RPMI8226 (cell line): ENCODE measurements around the gene TOP1.
"Not testable (repeated sequence)": the region's sequence is repeated elsewhere in the genome, so short reads cannot be mapped to it uniquely, and the experiment has no call there.

Source experiments
- DNase-seq: peaks from one replicate; pipeline ENCODE4 v3.0.0-alpha.2; 2015

TOP1 gene

DNA sequence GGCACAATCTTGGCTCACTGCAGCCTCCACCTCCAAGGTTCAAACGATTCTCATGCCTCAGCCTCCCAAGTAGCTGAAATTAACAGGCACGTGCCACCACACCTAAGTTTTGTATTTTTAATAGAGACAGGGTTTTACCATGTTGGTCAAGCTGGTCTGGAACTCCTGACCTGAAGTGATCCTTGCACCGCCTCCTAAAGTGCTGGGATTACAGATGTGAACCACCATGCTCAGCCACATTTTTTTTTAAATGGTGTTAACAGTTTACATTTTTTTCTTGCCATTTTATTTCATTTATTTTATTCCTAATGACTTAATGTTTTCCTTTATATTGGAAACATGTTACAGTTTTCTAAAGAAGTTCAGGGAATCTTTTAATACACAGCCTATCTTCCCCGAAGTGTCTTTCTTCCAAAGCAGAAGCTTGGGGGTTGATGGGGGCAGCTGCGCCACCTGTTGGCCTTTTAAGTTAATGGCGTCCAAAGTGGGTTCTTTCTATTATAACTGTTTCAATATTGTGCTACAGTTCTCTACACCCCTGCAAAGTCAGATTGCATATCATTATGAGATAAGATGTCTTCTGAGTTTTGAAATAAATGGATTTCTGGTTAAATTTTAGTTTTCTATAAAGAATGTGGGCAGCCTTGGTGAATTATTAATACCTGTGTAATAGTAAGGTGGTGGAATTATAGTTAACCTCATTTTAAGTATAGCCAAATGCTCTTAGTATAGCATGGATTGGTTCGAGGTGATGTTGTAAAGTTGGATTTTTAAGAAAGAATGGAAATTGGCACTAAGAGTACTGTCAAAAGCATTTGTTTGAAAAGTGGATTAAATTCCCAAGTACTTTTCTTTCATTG, 66.7 kb downstream of the TOP1 start:
- peak; percentile 54 for DNase-seq

DNA sequence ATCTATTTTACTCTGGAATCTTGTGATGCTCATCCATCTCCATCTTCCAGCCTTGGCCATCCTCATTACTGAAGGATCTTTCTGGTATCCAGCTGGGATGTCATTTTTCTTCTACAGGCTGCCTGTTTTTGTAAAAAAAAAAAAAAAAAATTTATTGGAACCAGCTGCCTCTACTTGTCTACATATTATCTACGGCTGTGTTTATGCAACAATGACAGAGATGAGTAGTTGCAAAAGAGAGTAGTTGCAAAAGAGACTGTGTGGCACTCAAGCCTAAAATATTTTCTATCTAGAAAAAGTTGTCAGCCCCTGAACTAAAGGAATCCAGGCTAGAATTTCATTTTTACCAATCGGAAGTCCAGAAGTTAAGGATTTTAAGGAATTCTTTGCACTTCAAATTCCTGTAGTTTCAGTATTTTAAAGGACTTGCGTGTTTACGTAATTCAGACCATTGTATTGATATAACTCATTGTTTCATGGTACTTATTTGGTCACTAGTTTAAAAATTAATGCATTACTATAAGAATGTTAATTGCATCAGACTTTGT, 70.2 kb downstream of the TOP1 start:
- no peak for DNase-seq

- no peak for DNase-seq
Observed at GRCh38 chr20:41100001-41100480, 71.4 kb downstream of the TOP1 start.

GRCh38 chr20:41101660-41102059, 73.0 kb downstream of the TOP1 start:
- no peak for DNase-seq

- no peak for DNase-seq
Observed at GRCh38 chr20:41108531-41108930, 79.9 kb downstream of the TOP1 start.

DNA sequence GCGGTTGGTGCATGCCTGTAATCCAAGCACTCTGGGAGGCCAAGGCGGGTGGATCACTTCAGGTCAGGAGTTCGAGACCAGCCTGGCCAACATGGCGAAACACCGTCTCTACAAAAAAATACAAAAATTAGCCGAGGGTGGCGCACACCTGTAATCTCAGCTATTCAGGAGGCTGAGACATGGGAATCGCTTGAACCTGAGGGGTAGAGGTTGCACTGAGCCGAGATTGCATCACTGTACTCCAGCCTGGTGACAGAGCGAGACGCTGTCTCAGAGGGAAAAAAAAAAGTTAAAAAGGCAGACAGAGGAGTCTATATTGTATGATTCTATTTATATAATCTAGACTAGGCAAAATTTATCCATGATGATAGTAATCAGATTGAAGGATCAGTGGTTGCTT, 81.4 kb downstream of the TOP1 start:
- no peak for DNase-seq

DNA sequence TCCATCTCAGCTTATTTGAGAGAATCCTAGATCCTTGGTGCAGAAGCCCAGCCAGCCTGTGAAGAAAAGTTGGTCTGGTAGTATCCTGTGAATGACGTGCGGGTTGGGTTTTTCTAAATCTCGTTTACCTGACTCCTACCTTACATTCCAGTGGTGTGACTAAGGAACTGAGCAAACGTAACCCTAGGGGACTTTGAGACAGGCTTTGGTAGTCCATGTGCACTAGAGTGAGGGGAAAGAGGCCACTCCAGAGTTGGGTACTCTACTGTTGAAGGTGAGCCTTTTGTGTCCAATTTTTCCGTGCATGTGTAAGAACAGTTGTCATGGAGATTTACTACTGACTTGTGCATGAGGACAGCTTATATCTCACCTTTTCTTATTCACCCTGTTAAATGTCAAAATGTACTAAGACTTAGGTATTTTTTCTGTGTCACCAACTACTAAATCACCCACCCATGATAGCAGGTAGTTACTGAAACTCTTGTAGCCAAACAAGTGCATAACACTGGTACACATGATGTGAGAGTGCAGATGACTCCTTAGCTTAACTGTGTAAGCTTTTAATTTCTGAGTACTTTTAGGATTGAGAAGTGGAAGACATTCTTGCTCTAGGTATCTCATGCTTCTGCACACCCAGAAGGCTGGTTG, 82.4 kb downstream of the TOP1 start:
- DNase-seq, result no peak

DNA sequence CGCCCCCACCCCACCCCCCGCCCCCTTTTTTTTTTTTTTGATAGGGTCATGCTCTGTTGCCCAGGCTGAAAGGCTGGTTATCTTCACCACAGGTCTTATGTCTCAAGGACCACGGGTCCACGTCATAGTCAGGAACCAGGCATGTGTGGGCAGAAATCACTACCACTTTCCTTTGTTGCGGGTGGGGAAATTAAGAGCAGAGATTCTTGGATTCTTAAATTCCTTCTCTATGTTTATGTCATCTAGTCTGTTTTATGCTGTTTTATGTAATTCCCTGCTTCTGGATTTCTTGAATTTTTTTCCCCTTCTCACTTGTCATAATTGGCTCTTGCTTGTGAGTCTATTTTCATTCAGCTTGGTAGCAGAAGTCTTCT, 82.9 kb downstream of the TOP1 start:
- DNase-seq, result no peak

DNA sequence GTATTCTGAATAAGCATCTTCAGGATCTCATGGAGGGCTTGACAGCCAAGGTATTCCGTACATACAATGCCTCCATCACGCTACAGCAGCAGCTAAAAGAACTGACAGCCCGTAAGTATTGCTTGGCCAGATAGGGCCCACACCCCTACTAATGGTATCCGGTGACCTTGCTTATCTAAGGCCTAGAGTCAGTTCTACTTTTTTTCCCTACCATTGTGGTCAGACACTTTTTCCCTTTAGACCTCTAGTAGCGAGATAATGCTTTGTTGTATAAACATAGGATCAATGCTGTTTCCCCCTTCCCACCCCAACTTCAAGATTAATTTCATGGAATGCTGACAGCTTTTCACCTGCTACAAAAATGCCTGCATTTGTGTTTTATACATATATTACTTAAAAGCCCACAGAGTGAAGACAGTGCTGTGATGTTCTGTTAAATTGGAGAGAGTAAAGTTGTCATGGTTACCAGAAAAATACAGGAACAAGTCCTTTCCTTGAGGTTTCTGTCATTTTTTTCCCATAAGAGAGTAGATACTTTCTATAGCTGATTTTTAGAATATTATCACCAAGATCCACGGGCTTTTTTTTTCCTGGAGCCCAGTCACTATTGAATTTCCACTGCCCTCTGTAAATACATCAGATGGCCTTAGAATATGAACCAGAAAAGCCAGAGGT, 87.8 kb downstream of the TOP1 start:
- DNase-seq, result no peak

DNA sequence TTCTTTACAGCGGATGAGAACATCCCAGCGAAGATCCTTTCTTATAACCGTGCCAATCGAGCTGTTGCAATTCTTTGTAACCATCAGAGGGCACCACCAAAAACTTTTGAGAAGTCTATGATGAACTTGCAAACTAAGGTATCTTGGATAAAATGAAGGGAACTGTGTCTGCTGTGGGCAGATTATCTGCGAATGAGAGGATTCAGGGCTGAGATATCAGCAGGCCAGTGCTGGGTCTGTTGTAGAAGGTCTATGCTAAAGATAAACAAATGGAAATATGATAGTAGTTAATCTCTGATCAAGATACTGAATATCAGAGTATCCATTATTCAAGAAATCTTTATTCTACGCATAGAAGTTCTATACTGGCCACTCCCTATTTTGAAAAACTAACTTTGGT, 89.5 kb downstream of the TOP1 start:
- not testable (repeated sequence) for DNase-seq

DNA sequence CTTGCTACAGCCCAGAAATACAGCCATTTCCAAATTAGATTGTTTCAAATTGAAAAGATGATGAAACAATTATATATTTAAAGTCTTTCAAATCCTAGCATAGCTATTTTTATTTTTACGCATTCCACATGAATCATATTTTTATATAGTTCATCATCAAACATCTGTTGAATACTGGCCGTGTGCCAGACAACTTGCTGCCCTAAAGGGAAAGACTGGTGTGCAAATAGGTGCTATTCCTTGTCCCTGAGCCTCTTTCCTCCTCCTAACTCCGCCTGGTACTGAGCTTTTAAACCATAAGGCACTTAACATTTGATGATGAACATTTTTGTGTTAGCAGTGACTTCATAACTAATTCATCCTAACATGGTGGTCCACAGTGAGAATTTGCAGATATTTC, 90.0 kb downstream of the TOP1 start:
- no peak for DNase-seq

- DNase-seq, result no peak
Observed at GRCh38 chr20:41119614-41120561, 91.3 kb downstream of the TOP1 start.

- no peak for DNase-seq
Observed at GRCh38 chr20:41121399-41121798, 92.8 kb downstream of the TOP1 start.

GRCh38 chr20:41123631-41124030, 95.0 kb downstream of the TOP1 start:
- DNase-seq, result no peak

- no peak for DNase-seq
Observed at GRCh38 chr20:41124451-41125094, 96.0 kb downstream of the TOP1 start.

GRCh38 chr20:41125530-41126457, 97.2 kb downstream of the TOP1 start:
- no peak for DNase-seq

DNA sequence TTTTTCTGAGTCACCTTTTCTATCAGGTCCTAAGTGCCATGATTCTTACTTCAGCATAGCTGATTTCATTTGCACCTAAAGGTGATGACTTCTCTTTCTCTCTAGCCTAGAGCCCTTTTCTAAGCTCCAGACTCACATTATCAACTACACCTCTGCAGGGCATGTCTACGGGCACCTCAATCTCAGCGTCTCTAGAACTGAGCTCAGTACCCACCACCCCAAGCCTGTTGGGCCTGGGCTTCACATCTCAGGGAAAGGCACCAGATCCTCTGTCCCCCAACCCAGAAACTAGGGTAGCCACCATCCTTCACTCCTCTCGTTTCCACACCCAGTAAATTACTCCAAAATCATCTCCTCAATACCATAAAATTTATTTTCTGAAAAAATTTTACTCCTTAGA, 98.1 kb downstream of the TOP1 start:
- DNase-seq, result no peak

DNA sequence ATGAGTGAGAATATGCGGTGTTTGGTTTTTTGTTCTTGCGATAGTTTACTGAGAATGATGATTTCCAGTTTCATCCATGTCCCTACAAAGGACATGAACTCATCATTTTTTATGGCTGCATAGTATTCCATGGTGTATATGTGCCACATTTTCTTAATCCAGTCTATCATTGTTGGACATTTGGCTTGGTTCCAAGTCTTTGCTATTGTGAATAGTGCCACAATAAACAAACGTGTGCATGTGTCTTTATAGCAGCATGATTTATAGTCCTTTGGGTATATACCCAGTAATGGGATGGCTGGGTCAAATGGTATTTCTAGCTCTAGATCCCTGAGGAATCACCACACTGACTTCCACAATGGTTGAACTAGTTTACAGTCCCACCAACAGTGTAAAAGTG, 99.7 kb downstream of the TOP1 start:
- not testable (repeated sequence) for DNase-seq

DNA sequence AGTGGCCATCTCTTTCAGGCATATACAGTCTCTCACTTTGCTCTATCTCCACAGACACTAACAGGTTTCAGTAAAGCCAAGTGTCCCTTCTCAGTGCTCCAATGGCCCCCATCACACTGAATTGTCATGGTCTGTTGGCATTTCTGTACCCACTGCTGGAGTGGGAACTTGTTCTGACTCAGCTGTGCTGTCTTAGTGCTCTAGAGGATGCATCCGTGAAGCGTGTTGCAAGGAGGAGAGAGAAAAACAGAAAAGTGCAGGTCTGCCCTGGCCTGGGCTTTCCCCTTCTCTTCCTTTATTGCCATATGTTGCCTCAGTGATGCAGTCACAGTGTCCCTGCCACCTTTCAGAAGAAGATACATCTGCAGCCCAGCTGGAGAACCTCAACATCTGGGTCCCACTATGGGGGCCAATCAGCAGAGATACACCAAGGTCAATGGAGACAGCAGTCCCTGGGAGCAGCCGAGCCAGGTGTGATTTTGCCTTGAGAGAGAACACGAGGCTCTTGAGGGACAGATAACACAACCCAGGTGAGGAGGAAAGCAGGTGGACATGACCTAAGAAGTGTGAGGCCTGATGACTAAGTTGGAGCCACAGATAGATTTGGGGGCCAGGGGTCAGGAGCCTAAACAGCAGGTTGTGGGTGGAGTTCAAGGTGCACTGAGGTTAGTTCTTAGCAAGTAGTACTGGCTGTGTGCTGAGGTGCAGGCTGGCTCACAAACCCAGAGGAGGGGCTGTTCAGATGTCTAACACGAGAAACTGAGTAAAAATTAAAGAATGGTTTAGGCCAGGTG, 103.2 kb downstream of the TOP1 start:
- DNase-seq, result no peak

DNA sequence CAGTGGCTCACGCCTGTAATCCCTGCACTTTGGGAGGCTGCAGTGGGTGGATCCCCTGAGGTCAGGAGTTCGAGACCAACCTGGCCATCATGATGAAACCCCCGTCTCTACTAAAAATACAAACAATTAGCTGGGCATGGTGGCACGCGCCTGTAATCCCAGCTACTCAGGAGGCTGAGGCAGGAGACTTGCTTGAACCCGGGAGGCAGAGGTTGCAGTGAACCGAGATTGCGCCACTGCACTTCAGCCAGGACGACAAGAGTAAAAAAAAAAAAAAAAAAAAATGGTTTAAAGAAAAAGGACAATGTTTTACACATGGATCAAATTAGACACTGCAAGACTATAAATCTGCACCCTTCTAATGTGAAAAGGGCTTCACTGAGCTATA, 103.8 kb downstream of the TOP1 start:
- not testable (repeated sequence) for DNase-seq
